HG03103 (cell line): ENCODE results near the gene DZIP1L.

Source experiments
- ATAC-seq: cut with Tn5 transposase; IDR thresholded peaks from one replicate; pipeline ENCODE4 v1.9.1; 2021; ENCODE audit warnings: low read depth; ENCODE audit not compliant: unreplicated experiment

The DZIP1L gene

GRCh38 chr3:138078096-138078495, 37.3 kb downstream of the DZIP1L start:
- ATAC-seq = no peak

DNA sequence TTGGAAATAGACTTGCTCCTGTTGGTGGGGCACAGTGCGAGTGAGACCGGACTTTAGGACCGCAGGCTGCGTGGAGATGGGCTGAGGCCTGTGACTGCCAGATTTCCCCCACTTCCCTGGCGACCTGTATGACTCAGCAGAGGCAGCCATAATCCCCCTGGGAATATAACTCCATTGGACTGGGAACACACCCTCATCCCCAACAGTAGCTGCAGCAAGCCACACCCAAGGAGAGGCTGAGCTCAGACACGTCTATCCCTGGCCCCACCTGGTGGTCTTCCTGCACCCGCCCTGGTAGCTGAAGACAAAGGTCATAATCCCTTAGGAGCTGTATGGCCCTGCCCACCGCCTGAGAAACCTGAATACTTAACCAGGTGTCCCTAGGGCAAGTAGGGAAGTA, 42.6 kb downstream of the DZIP1L start:
- ATAC-seq = no peak

- ATAC-seq = no peak
These were observed 45.4 kb downstream of the DZIP1L start for GRCh38 chr3:138070006-138070405.

GRCh38 chr3:138068579-138069174, 46.7 kb downstream of the DZIP1L start:
- ATAC-seq = peak; percentile 75

- no peak for ATAC-seq
These were observed 47.4 kb downstream of the DZIP1L start for GRCh38 chr3:138068046-138068445.

DNA sequence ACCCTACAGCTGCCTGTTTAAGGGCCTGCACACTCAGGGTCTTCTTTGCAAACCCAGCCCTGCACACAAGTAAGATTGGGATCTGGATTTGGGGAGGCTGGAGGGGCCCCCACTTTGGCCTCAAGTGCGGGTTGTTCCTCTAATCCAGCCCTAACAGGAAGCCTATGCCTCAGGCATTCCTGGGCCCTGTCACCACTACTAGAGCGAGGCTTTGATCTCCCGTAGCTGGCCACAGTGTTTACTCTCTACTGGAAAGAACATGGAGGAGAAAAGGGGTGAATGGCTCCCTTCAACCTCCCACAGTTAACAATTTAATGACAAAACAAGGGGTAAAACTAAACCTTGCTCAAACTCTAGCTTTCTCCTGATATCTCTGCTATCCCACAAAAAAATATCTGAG, 48.4 kb downstream of the DZIP1L start:
- ATAC-seq = no peak

GRCh38 chr3:138066383-138066782, 49.0 kb downstream of the DZIP1L start:
- peak; percentile 64 for ATAC-seq

DNA sequence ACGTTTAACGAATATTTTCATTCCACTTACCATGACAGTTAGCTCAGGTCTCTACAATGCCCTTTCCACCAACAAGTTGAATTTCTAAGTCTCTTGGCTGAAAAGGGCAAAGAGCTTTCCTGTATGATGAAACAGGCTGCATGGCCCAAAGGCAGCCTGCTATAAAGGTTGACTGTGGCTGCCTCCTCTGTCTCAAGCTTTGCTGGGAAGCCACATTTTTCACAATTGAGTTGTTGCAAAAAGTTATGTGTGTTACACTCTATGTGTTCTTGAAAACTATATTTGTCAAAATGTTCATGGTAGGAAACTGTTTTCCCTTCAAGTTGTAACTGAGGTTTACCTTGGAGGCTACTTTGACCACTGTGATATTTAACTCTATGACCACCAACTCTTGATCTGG, 49.5 kb downstream of the DZIP1L start:
- no peak for ATAC-seq

DNA sequence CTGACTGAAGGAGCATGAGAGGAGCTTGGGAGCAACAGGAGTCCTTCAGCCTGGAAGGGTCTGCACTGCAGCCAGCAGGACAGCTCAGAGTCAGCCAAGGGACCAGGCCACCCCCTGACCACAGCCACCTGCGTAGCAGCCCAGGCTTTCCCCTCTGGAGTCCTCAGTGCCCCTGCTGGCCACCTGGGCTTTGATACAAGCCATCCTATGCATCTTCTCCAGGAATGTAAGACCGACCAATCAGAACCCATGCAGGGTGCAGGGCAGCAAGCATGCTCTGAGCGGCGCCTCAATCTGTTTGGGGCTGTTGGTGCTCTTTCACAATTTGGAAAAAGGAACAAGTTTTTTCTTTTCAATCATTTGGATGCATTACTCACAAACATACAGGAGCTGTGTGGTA, 52.0 kb downstream of the DZIP1L start:
- ATAC-seq = no peak

DNA sequence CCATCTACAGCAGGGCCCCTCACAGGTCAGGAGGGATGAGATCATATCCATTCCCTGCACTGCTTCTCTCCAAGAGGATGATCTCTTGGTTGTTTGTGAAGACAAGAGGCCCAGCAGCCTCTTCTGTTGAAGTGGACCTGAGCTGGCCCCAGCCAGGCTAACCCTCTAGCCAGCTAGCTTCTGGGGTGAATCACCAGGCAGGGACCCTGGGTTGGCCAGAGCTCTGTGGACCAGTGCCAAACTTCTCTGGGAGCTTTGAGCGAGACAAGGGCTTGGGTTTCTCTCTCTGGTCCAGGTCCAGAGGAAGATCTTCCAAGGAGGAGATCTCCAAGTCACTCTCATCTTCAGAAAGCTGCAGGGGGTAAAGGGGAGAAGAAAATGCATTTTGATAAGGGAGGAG, 52.8 kb downstream of the DZIP1L start:
- ATAC-seq = no peak

- ATAC-seq = no peak
These were observed 53.4 kb downstream of the DZIP1L start for GRCh38 chr3:138062037-138062436.

- ATAC-seq = no peak
These were observed 54.6 kb downstream of the DZIP1L start for GRCh38 chr3:138060792-138061191.

DNA sequence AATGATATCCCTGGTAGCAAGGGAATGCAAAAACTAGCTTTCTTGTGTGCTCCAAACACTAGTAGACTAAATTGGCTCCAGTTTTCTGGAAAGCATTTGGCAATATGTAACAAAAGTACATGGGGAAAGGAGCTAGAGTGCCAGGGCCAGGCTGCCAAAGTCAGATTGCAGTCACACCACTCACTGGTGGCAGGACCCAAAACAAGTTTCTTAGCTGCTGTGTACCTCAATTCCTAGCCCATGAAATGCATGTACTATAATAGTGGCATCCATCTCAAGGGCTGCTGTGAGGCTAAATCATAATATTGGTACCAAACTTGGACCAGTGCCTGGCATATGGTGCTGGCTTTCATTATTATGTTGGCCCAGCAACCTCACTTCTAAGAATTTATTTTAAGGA, 56.1 kb downstream of the DZIP1L start:
- no peak for ATAC-seq

GRCh38 chr3:138057384-138057783, 58.0 kb downstream of the DZIP1L start:
- no peak for ATAC-seq

DNA sequence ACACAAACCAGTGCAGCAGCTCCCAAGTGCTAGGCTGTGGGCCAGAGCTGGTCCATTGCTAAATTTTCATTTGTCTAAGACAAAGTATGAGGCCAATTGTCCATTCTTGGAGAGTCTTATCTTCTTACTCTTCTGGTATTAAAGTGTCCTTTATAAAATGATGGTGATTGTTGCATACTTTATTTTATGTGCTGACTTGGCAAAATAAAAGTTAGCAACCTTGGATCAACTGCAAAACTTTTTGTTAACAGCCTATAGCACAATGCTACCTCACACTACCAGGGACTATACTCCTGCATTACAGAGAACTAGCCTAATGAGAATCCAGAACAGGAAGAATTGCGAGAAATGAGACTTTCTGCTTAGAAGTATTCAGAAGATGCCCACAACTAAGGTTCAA, 61.4 kb downstream of the DZIP1L start:
- ATAC-seq = no peak

DNA sequence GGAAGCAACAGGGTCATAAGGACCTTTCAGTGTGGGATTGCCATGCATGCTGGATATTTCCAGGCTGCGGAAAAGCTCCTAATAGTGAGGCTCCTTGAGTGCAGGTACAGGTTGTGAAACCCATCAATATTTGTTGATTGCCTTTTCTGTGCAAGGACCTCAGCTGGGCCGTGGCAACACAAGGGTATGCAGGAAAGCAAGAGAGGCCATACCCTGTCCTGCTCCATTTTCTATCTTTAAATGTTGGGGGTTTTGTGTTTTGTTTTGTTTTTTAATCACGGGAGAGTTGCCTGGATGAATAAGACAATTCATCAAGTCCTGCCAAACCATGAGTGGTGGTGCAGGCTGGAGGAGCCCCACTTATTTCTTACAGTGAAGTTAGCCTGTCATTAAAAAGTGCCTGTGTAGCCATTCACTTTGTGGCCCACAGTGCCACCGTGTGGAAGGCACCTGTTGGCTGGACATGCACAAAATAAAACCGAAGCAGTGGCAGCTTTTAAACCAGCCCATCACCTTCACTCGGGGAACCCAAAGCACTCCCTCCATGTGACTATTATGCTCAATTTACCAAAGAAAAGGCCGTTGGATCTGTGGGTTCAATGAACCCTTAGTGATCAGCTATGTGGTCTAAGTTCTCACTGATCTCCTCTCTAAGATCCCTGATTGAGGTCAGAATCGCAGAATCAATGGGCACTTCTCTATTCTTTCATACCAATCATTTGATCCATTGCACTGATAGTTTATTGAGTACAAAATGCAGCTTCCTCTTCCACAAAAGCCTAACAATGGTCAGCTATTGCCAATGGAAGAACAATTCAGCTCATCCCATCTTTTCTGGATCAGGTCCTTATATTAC, 63.2 kb downstream of the DZIP1L start:
- peak; percentile 77 for ATAC-seq

DNA sequence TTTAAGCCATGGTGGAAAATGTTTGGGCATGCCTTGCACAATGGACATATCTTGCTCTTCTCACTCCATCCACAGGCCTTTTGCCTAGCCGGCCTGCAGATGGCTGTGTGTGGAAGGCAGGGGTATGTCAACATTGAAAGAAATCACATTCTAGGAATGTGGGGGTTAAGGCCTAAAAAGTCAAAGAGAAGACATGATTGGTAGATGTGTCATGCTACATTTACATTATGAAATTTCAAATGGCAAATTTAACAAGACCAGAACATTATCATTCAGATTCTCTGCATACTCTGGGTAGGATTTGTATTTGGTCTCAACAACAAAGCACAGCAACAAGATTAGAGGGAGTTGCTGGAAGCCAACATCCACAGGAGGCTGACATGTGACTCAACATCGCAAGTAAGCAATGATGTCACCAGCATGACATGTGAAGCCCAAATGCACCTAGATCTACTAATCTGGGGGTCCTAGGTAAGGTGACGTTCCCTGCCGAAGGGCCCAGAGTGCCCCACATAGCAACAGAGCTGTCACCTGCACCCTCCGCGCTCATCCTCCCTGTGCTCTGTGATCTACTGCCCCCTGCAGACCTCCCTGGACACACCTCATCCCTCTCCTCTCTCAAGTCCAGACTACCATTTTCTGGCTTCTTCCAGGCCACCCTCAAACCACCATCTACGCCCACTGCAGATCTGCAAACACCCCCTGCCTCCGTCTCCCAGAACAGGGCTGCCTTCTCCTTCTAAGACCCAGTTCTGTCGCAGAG, 66.1 kb downstream of the DZIP1L start:
- no peak for ATAC-seq

- no peak for ATAC-seq
These were observed 67.7 kb downstream of the DZIP1L start for GRCh38 chr3:138047596-138048158.

DNA sequence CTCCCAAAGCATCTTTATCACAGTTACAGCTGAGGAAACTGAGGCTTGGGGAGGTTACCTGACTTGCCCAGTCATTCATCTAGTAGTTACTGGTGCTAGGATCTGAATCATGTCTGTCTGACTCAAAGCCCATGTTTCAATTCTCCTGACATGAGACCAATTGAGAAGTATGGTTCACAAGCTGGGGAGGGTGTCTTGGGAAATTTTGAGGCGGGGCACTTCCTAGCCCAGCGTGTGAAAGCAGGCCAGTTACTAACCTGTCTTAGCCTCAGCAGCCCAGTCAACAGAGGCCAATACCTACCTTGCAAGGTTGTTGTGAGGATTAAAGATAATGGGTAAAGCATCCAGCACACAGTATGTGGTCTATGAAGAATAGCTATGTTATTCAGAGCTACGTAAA, 68.5 kb downstream of the DZIP1L start:
- no peak for ATAC-seq

DNA sequence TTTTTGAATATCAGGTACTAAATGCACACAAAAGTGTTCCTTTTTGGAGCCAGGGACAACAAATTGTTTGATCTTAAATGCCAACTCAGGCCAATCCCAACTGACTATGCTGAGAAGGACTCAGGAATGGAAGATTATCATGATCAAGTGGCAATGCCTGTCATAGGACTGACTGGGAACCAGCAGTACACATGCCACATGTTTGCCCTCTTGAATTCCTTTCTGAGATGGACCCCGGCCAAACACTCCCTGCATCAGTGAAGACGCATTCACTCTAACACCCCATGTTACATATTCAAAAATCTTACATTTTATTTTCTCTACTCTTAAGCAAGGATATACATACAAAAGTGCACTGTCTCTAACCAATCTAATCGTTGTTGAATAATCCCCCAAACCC, 69.3 kb downstream of the DZIP1L start:
- no peak for ATAC-seq
